Astrocyte (in vitro differentiated cells and primary cell): Measurements from ENCODE around the gene EXOC6. TPM values are rescaled to one million over a fixed set of nuclear protein-coding genes. Genes with fewer than 3 reads are reported as not detected.
A peak's percentile ranks its signal among the peaks of the same experiment; 100 is the strongest.

Source experiments
- DNase-seq: peaks from one replicate; pipeline ENCODE4 v3.0.0-alpha.2; 2010; ENCODE audit warnings: low read depth
- FAIRE-seq: peaks from 2 replicates; lab custom pipeline; 2011; peaks lifted over from hg19 to GRCh38; lab: Jason Lieb, UNC
- H2AFZ ChIP-seq: 2 replicates; pipeline ENCODE4 v1.6.0; 2012; ENCODE audit warnings: low read depth, low read length, inconsistent platforms
- H3K27ac ChIP-seq: 2 replicates; pipeline ENCODE4 v1.5.1; 2011; ENCODE audit warnings: low read depth, low read length, inconsistent platforms
- H3K27me3 ChIP-seq: 2 replicates; pipeline ENCODE4 v1.6.0; 2011; ENCODE audit warnings: low read length, inconsistent platforms; ENCODE audit not compliant: insufficient read depth
- H3K36me3 ChIP-seq: 2 replicates; pipeline ENCODE4 v1.5.1; 2011; ENCODE audit warnings: low read length, inconsistent platforms; ENCODE audit not compliant: insufficient read depth
- H3K4me1 ChIP-seq: 2 replicates; pipeline ENCODE4 v1.5.1; 2011; ENCODE audit warnings: low read length, inconsistent platforms; ENCODE audit not compliant: insufficient read depth
- H3K4me2 ChIP-seq: 2 replicates; pipeline ENCODE4 v1.6.0; 2012; ENCODE audit warnings: low read length, inconsistent platforms
- H3K4me3 ChIP-seq: 2 replicates; pipeline ENCODE4 v1.5.1; 2011; ENCODE audit warnings: low read depth, mild to moderate bottlenecking, low read length, inconsistent platforms; ENCODE audit not compliant: insufficient read depth
- H3K79me2 ChIP-seq: 2 replicates; pipeline ENCODE4 v1.6.0; 2012; ENCODE audit warnings: mild to moderate bottlenecking, low read length, inconsistent platforms; ENCODE audit not compliant: insufficient read depth
- H3K9ac ChIP-seq: 2 replicates; pipeline ENCODE4 v1.6.0; 2012; ENCODE audit warnings: mild to moderate bottlenecking, low read length, inconsistent platforms
- H3K9me3 ChIP-seq: 2 replicates; pipeline ENCODE4 v1.5.1; 2012; ENCODE audit warnings: low read depth, mild to moderate bottlenecking, low read length, inconsistent platforms; ENCODE audit not compliant: insufficient read depth
- H4K20me1 ChIP-seq: 2 replicates; pipeline ENCODE4 v1.6.0; 2012; ENCODE audit warnings: low read length, inconsistent platforms; ENCODE audit not compliant: insufficient read depth
- H3K27ac Mint-ChIP-seq: one replicate; pipeline ENCODE4 v1.8.0; 2021; ENCODE audit warnings: mild to moderate bottlenecking, mixed read lengths; ENCODE audit not compliant: unreplicated experiment
- H3K27me3 Mint-ChIP-seq: one replicate; pipeline ENCODE4 v1.8.0; 2021; ENCODE audit warnings: low read depth, mixed read lengths; ENCODE audit not compliant: unreplicated experiment
- H3K36me3 Mint-ChIP-seq: one replicate; pipeline ENCODE4 v1.8.0; 2021; ENCODE audit warnings: low read depth, mixed read lengths; ENCODE audit not compliant: unreplicated experiment
- H3K4me1 Mint-ChIP-seq: one replicate; pipeline ENCODE4 v1.8.0; 2021; ENCODE audit warnings: low read depth, mixed read lengths; ENCODE audit not compliant: unreplicated experiment
- H3K4me3 Mint-ChIP-seq: one replicate; pipeline ENCODE4 v1.8.0; 2021; ENCODE audit warnings: mild to moderate bottlenecking, moderate library complexity, mixed read lengths; ENCODE audit not compliant: unreplicated experiment
- H3K9me3 Mint-ChIP-seq: one replicate; pipeline ENCODE4 v1.8.0; 2021; ENCODE audit warnings: mild to moderate bottlenecking, mixed read lengths; ENCODE audit not compliant: unreplicated experiment
- EZH2 ChIP-seq: IDR thresholded peaks from 2 replicates; pipeline ENCODE4 v1.6.1; 2012; ENCODE audit warnings: mild to moderate bottlenecking, low read length, inconsistent platforms; ENCODE audit not compliant: insufficient read depth
- total RNA-seq: library from RNA; stranded (reverse); gene quantifications from 2 replicates; pipeline ENCODE4 v1.2.1, GENCODE V29; 2021
- TF ChIP-seq, protein P1 (sequence below): IDR thresholded peaks from 2 replicates; pipeline ENCODE4 v1.5.1; 2011; ENCODE audit warnings: low read depth, mild to moderate bottlenecking, inconsistent platforms, low read length, moderate library complexity; ENCODE audit not compliant: insufficient read depth

Gene EXOC6
- total RNA-seq, 1 donor from 2014 or later, result 4.9 TPM

DNA sequence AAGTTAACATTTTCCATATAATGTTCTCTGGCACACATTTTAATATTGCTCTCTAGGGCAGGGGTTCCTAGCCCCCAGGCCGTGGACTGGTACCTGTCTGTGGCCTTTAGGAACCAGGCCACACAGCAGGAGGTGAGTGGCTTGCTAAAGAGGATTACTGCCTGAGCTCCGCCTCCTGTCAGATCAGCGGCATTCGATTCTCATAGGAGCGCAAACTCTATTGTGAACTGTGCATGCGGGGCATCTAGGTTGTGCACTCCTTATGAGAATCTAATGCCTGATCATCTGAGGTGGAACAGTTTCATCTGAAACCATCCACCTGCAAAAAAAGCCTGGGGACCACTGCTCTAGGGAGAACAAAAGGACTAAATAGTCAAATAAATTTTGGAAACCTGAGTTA lies 65.7 kb downstream of the EXOC6 start:
- Mint-ChIP-seq H3K4me1 (no peaks in the 10 kb centered on the region), H3K9me3 (no peaks in the 10 kb centered on the region), H3K36me3 (no peaks in the 10 kb centered on the region), H3K4me3 (no peak overlapping the region), H3K27ac (no peak overlapping the region), H3K27me3 (no peaks in the 10 kb centered on the region)
- DNase-seq (no peak), FAIRE-seq (no peak)
- Histone ChIP-seq H3K4me2 (no peak overlapping the region), H3K27ac (no peak overlapping the region), H3K4me1 (no peaks in the 10 kb centered on the region), H3K36me3 (no peaks in the 10 kb centered on the region), H3K79me2 (no peaks in the 10 kb centered on the region), H3K27me3 (no peaks in the 10 kb centered on the region), H2AFZ (no peak overlapping the region), H3K9me3 (no peaks in the 10 kb centered on the region), H3K9ac (no peak overlapping the region), H4K20me1 (no peaks in the 10 kb centered on the region), H3K4me3 (no peak overlapping the region)
- TF ChIP-seq, protein P1, sequence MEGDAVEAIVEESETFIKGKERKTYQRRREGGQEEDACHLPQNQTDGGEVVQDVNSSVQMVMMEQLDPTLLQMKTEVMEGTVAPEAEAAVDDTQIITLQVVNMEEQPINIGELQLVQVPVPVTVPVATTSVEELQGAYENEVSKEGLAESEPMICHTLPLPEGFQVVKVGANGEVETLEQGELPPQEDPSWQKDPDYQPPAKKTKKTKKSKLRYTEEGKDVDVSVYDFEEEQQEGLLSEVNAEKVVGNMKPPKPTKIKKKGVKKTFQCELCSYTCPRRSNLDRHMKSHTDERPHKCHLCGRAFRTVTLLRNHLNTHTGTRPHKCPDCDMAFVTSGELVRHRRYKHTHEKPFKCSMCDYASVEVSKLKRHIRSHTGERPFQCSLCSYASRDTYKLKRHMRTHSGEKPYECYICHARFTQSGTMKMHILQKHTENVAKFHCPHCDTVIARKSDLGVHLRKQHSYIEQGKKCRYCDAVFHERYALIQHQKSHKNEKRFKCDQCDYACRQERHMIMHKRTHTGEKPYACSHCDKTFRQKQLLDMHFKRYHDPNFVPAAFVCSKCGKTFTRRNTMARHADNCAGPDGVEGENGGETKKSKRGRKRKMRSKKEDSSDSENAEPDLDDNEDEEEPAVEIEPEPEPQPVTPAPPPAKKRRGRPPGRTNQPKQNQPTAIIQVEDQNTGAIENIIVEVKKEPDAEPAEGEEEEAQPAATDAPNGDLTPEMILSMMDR, result no peak
- TF ChIP-seq EZH2, result no peak

GRCh38 chr10:92914478-92915325 lies 66.4 kb downstream of the EXOC6 start:
- DNase-seq (peak; percentile 13), FAIRE-seq (peak; percentile 76)
- H2AFZ ChIP-seq, result no peak overlapping the region
- H3K27ac ChIP-seq, result no peak overlapping the region
- H3K36me3 Mint-ChIP-seq, result no peaks in the 10 kb centered on the region
- no peaks in the 10 kb centered on the region for H3K27me3 Mint-ChIP-seq
- no peak for TF ChIP-seq EZH2
- TF ChIP-seq, protein P1, result peak; percentile 83
- H3K4me3 ChIP-seq, result no peak overlapping the region
- H3K4me1 ChIP-seq, result no peaks in the 10 kb centered on the region
- no peak overlapping the region for H3K9ac ChIP-seq
- no peaks in the 10 kb centered on the region for H4K20me1 ChIP-seq
- H3K36me3 ChIP-seq, result no peaks in the 10 kb centered on the region
- H3K9me3 ChIP-seq, result no peaks in the 10 kb centered on the region
- H3K9me3 Mint-ChIP-seq, result no peaks in the 10 kb centered on the region
- H3K79me2 ChIP-seq, result no peaks in the 10 kb centered on the region
- no peak overlapping the region for H3K27ac Mint-ChIP-seq
- no peak overlapping the region for H3K4me2 ChIP-seq
- no peaks in the 10 kb centered on the region for H3K27me3 ChIP-seq
- no peaks in the 10 kb centered on the region for H3K4me1 Mint-ChIP-seq
- no peak overlapping the region for H3K4me3 Mint-ChIP-seq

DNA sequence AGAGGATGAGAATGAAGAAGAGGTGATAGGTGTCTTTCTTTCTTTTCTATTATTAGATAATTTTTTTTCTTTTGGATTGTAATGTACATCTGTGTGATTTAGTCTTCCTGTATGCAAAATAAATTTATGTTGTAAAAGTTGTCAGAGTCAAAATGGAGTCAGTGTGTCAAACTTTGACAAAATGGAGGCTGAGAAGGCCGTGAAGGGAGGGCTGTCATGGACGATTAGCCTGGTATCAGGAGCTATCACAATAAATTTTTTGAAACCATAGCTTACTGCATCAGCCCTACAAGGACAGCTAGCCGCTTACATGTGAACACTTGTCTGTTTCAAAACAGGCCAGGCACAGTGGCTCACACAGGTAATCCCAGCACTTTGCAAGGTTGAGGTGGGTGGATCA lies 67.6 kb downstream of the EXOC6 start:
- no peak overlapping the region for H2AFZ ChIP-seq
- Mint-ChIP-seq H3K36me3 (no peaks in the 10 kb centered on the region), H3K27ac (no peak overlapping the region), H3K9me3 (peaks cover 4% of the 10 kb centered on the region), H3K4me1 (no peaks in the 10 kb centered on the region), H3K27me3 (no peaks in the 10 kb centered on the region), H3K4me3 (no peak overlapping the region)
- no peaks in the 10 kb centered on the region for H3K27me3 ChIP-seq
- H3K4me2 ChIP-seq, result no peak overlapping the region
- no peaks in the 10 kb centered on the region for H4K20me1 ChIP-seq
- H3K9me3 ChIP-seq, result no peaks in the 10 kb centered on the region
- H3K4me1 ChIP-seq, result no peaks in the 10 kb centered on the region
- DNase-seq (no peak), FAIRE-seq (no peak)
- no peak overlapping the region for H3K4me3 ChIP-seq
- no peaks in the 10 kb centered on the region for H3K36me3 ChIP-seq
- no peak overlapping the region for H3K27ac ChIP-seq
- H3K79me2 ChIP-seq, result no peaks in the 10 kb centered on the region
- TF ChIP-seq, protein P1, result no peak
- no peak for TF ChIP-seq EZH2
- no peak overlapping the region for H3K9ac ChIP-seq
